Testis (tissue), 3 donors: ENCODE measurements around the gene KCNK5. TPM values are rescaled to one million over a fixed set of nuclear protein-coding genes. Genes with fewer than 3 reads are reported as not detected.

Source experiments
- DNase-seq: peaks from one replicate; pipeline ENCODE4 v3.0.0-alpha.2; 2019
- H3K27ac ChIP-seq, 2 donors: fragments of 200-600 bp; sonication (generic); one replicate each; pipeline ENCODE4 v1.5.1; 2019
- H3K27me3 ChIP-seq: fragments of 200-600 bp; sonication (generic); one replicate; pipeline ENCODE4 v1.5.1; 2019
- H3K36me3 ChIP-seq: fragments of 200-600 bp; sonication (generic); one replicate; pipeline ENCODE4 v1.5.1; 2017; ENCODE audit warnings: low read depth; ENCODE audit errors: missing control alignments
- H3K4me1 ChIP-seq: fragments of 200-600 bp; sonication (generic); one replicate; pipeline ENCODE4 v1.5.1; 2019
- H3K4me3 ChIP-seq, 2 donors: fragments of 200-600 bp; sonication (generic); one replicate each; pipeline ENCODE4 v1.5.1; 2017 to 2019
- H3K9me3 ChIP-seq: fragments of 200-600 bp; sonication (generic); one replicate; pipeline ENCODE4 v1.5.1; 2017
- CTCF ChIP-seq, 3 experiments: fragments of 450-650 bp in 2 of 3; fragments of 200-600 bp in 1 of 3; sonication (generic) in 1 of 3; IDR thresholded peaks; one replicate each; pipeline ENCODE4 v1.5.1; 2016 to 2019; ENCODE audit warnings: antibody characterized with exemption in 3 of 3, mild to moderate bottlenecking in 2 of 3, moderate library complexity in 1 of 3
- POLR2A ChIP-seq: fragments of 450-650 bp; IDR thresholded peaks from one replicate; pipeline ENCODE4 v1.6.1; 2017; ENCODE audit warnings: antibody characterized with exemption, mild to moderate bottlenecking, moderate library complexity
- WGBS, 2 donors: methylation state at CpG; one replicate each; pipeline ENCODE4 v1.1.5; 2018; 5-methylcytosine and 5-hydroxymethylcytosine counted together
- intact Hi-C: fragments of 100-400 bp; cut with DNase I; formaldehyde crosslinking; loops from one replicate; pipeline ENCODE4 v1.15.1; 2023; ENCODE audit warnings: low total_unique reads
- polyA plus RNA-seq: library from polyadenylated mRNA; stranded (reverse); fragments of 350-450 nt; fragmentation: Illumina TruSeq; extraction: RNeasy Lipid Tissue Mini Kit (QIAGEN cat#74804); gene quantifications from one replicate; pipeline ENCODE4 v1.2.3, GENCODE V29; 2014; ENCODE audit warnings: low read depth, low replicate concordance; ENCODE audit not compliant: insufficient read depth
- total RNA-seq, 2 donors: library from RNA; depleted of rRNA; stranded (reverse); fragments of >200 nt; gene quantifications; one replicate each; pipeline ENCODE4 v1.2.3, GENCODE V29; 2016

The KCNK5 gene
- total and polyA plus RNA-seq, 3 donors from 2014 or later = 1.6 to 2.3 (median 2.0) TPM

- TF ChIP-seq POLR2A = no peak
- no peak for TF ChIP-seq CTCF (IDR thresholded peaks at IDR 0.05)
- intact Hi-C loops = loop anchor here (5.0 kb wide), 1 partner anchor 133 kb away; no protein-coding TSS in a partner anchor
- no peaks in the 10 kb centered on the region for H3K36me3 ChIP-seq
- H3K9me3 ChIP-seq = no peaks in the 10 kb centered on the region
- no peak overlapping the region for H3K27ac ChIP-seq
- no peaks in the 10 kb centered on the region for H3K27me3 ChIP-seq
- DNase-seq = peak; percentile 18
- H3K4me3 ChIP-seq = no peak overlapping the region
- no peaks in the 10 kb centered on the region for H3K4me1 ChIP-seq
- 76 to 80% methylated on average over 11 to 14 of the region's 14 CpGs for WGBS, 2 donors
Measured at GRCh38 chr6:39169448-39170344, 59.6 kb downstream of the KCNK5 start.

GRCh38 chr6:39167866-39168625 is 61.2 kb downstream of the KCNK5 start:
- H3K4me1 ChIP-seq = no peaks in the 10 kb centered on the region
- H3K27ac ChIP-seq = no peak overlapping the region
- intact Hi-C loops = loop anchor here (5.0 kb wide), 1 partner anchor 134 kb away; no protein-coding TSS in a partner anchor
- no peaks in the 10 kb centered on the region for H3K27me3 ChIP-seq
- no peak overlapping the region for H3K4me3 ChIP-seq
- no peaks in the 10 kb centered on the region for H3K36me3 ChIP-seq
- WGBS, 2 donors = 78 to 79% methylated on average over 10 of the region's 10 CpGs
- no peak for DNase-seq
- no peaks in the 10 kb centered on the region for H3K9me3 ChIP-seq
- TF ChIP-seq POLR2A = no peak
- no peak for TF ChIP-seq CTCF (IDR thresholded peaks at IDR 0.05)

DNA sequence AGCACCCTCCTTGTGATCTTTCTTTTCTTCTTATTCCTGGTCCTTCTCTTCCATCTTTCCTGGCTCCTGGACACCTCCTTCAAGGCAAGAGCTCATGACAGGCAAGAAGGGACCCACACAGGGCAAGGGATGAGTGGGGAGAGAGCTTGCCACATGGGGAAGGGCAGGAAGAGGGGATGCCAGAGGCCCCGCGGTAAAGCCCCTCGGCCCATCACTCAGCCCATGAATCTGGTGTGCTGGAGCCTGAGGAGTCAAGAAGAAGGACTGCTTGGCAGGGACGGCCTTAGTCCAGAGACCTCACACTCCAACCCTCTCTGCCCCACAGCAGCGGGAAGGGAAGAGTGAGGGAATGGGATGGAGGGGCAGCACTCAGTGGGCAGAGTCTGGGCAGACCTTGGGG is 62.0 kb downstream of the KCNK5 start:
- no peak for DNase-seq
- no peak overlapping the region for H3K27ac ChIP-seq
- no peaks in the 10 kb centered on the region for H3K4me1 ChIP-seq
- H3K36me3 ChIP-seq = no peaks in the 10 kb centered on the region
- TF ChIP-seq POLR2A = no peak
- no peak for TF ChIP-seq CTCF (IDR thresholded peaks at IDR 0.05)
- intact Hi-C loops = loop anchor here (5.0 kb wide), 1 partner anchor 135 kb away; no protein-coding TSS in a partner anchor
- H3K27me3 ChIP-seq = no peaks in the 10 kb centered on the region
- WGBS, 2 donors = 86 to 95% methylated on average over 5 of the region's 5 CpGs
- H3K4me3 ChIP-seq = no peak overlapping the region
- no peaks in the 10 kb centered on the region for H3K9me3 ChIP-seq

DNA sequence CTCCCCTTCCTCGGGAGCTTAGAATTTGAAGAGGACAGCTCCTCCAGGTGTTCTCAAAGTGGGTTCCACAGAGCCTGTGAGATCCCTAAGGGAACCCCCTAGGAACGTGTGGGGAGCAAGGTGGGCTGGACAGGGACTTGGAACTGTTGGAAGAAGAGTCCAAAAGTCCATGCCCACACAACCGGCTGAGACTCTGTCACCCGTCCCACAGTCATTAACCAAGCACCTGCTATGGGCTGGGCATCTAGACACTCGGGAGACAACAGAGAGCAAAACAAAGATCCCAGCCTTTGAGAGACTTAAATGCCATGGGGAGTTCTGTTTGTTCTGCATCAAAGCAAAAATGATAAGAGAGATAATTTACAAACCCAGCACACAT is 62.4 kb downstream of the KCNK5 start:
- no peaks in the 10 kb centered on the region for H3K9me3 ChIP-seq
- DNase-seq = no peak
- WGBS, 2 donors = 70 to 76% methylated on average over 3 to 5 of the region's 5 CpGs
- H3K4me3 ChIP-seq = no peak overlapping the region
- intact Hi-C loops = loop anchor here (5.0 kb wide), 1 partner anchor 135 kb away; no protein-coding TSS in a partner anchor
- no peak for TF ChIP-seq CTCF (IDR thresholded peaks at IDR 0.05)
- no peak for TF ChIP-seq POLR2A
- no peaks in the 10 kb centered on the region for H3K36me3 ChIP-seq
- H3K4me1 ChIP-seq = no peaks in the 10 kb centered on the region
- H3K27ac ChIP-seq = no peak overlapping the region
- H3K27me3 ChIP-seq = no peaks in the 10 kb centered on the region
